Heart left ventricle (tissue), 16 donors: ENCODE results near the gene KRTAP10-5. TPM values are rescaled to one million over a fixed set of nuclear protein-coding genes. Genes with fewer than 3 reads are reported as not detected.

Source experiments
- ATAC-seq, 4 donors: fragments of 200-7000 bp; cut with Tn5 transposase; one replicate each; pipeline ENCODE4 v1.9.1; 2020 to 2022; ENCODE audit warnings: moderate library complexity in 4 of 4, mild to moderate bottlenecking in 3 of 4, moderate number of reproducible peaks in 1 of 4
- DNase-seq, 5 donors: peaks; one replicate each; pipeline ENCODE4 v3.0.0-alpha.2; 2020
- H3K27ac ChIP-seq, 12 donors: fragments of 200-600 bp; sonication (generic) in 4 of 12; one replicate each; pipeline versions ENCODE4 v1.5.0 to v1.8.0; 2016 to 2022; ENCODE audit warnings: mild to moderate bottlenecking in 2 of 12
- H3K27me3 ChIP-seq, 9 donors: fragments of 200-600 bp; sonication (generic) in 2 of 9; one replicate each; pipeline versions ENCODE4 v1.5.1 to v1.8.0; 2016 to 2022; ENCODE audit warnings: mild to moderate bottlenecking in 3 of 9
- H3K36me3 ChIP-seq, 9 donors: fragments of 200-600 bp; sonication (generic) in 2 of 9; one replicate each; pipeline versions ENCODE4 v1.5.0 to v1.8.0; 2018 to 2022; ENCODE audit warnings: mild to moderate bottlenecking in 2 of 9
- H3K4me1 ChIP-seq, 12 donors: fragments of 200-600 bp; sonication (generic) in 4 of 12; one replicate each; pipeline versions ENCODE4 v1.5.0 to v1.8.0; 2016 to 2022; ENCODE audit warnings: mild to moderate bottlenecking in 3 of 12
- H3K4me3 ChIP-seq, 12 donors: fragments of 200-600 bp; sonication (generic) in 4 of 12; one replicate each; pipeline versions ENCODE4 v1.5.0 to v1.8.0; 2017 to 2022; ENCODE audit warnings: mild to moderate bottlenecking in 9 of 12, moderate library complexity in 4 of 12
- H3K9me3 ChIP-seq, 12 donors: fragments of 200-600 bp; sonication (generic) in 4 of 12; one replicate each; pipeline versions ENCODE4 v1.5.0 to v1.8.0; 2016 to 2022; ENCODE audit warnings: mild to moderate bottlenecking in 1 of 12
- CTCF ChIP-seq, 12 donors: fragments of 200-600 bp; sonication (generic) in 4 of 12; IDR thresholded peaks; one replicate each; pipeline versions ENCODE4 v1.5.0 to v1.8.0; 2018 to 2022; ENCODE audit warnings: antibody characterized with exemption in 12 of 12, mild to moderate bottlenecking in 5 of 12
- POLR2A ChIP-seq, 2 donors: fragments of 450-650 bp; IDR thresholded peaks; one replicate each; pipeline ENCODE4 v1.6.1; 2017; ENCODE audit warnings: antibody characterized with exemption in 2 of 2, mild to moderate bottlenecking in 2 of 2, moderate library complexity in 2 of 2
- WGBS, 4 donors: extraction: QIAGEN DNeasy Blood & Tissue Kit in 2 of 4; methylation state at CpG; one replicate each; pipeline versions ENCODE4 v1.1.5 to v1.1.7; 2013 to 2018; 5-methylcytosine and 5-hydroxymethylcytosine counted together
- intact Hi-C, 10 donors: fragments of 100-400 bp; cut with DNase I; formaldehyde crosslinking; loops; one replicate each; pipeline versions ENCODE4 v1.11.1 to v1.14.2; 2022
- polyA plus RNA-seq, 2 donors: library from polyadenylated mRNA; stranded (reverse); fragments of 200-250 nt; gene quantifications; one replicate each; pipeline ENCODE4 v1.2.3, GENCODE V29; 2013
- total RNA-seq, 9 donors: library from RNA; depleted of rRNA in 2 of 9; stranded (reverse); fragments of >200 nt in 2 of 9; fragmentation: NEBNext Ultra II Directional in 3 of 9; extraction: Animal tissue kit (Norgen Biotek cat#: 25700) in 3 of 9; gene quantifications; one replicate each; pipeline versions ENCODE4 v1.1.0 to v1.2.4, GENCODE V29; 2016 to 2023
- donor health status: ischemic (EF 13 %, LVEDD 7.1; RV severe dilation, severe dysfunction).
- donor health status: healthy with polysubstance abuse.
- donor health status: DM: no; HTN: yes; CAD: no.
- donor health status: DM: no; HTN: no; CAD: no.
- donor health status: ischemic (EF 25% LVEDD 6.9; RV normal size, moderate dysfunction).
- donor health status: ischemic (EF 25% LVEDD 5.7; RV mildly dilated, moderate dysfunction).
- donor health status: healthy.
- donor health status: DM: yes; HTN: yes; CAD: no.
- donor health status: ischemic (EF 35%, LVEDD 5.7; RV mildly dilated, moderate dysfunction).
- donor health status: nonischemic (EF 11% LVEDD 7.7; RV severe dilation, severe dysfunction).
- donor health status: DM: yes; HTN: yes; CAD: no.
- donor health status: PGD.
- donor health status: ischemic (EF 29% LVEDD 5.4; RV normal size, mild dysfunction).
- donor health status: nonischemic (EF 23%, LVEDD 6.1; RV moderate dilation, normal function).

Gene KRTAP10-5
- total and polyA plus RNA-seq, 11 donors = not detected

- DNase-seq = no peak
- intact Hi-C loops = no loop called here
- no peaks in the 10 kb centered on the region for H3K4me1 ChIP-seq
- no peaks in the 10 kb centered on the region for H3K36me3 ChIP-seq
- 69 to 83% (median 76%) methylated on average over 12 to 14 of the region's 14 CpGs for WGBS, 4 donors
- no peak overlapping the region for H3K4me3 ChIP-seq
- H3K9me3 ChIP-seq = peaks cover 0 to 23% (median 0%) of the 10 kb centered on the region in 12 donors
- H3K27me3 ChIP-seq = peaks cover 0 to 11% (median 0%) of the 10 kb centered on the region in 9 donors
- H3K27ac ChIP-seq = no peak overlapping the region
- TF ChIP-seq POLR2A (IDR thresholded peaks at IDR 0.05) (no peak), CTCF (IDR thresholded peaks at IDR 0.05) (no peak)
- peak in 1 of 4 donors; percentile 13 for ATAC-seq
Measured at GRCh38 chr21:44539046-44539445, 41.4 kb downstream of the KRTAP10-5 start.

GRCh38 chr21:44537930-44538911 lies 42.2 kb downstream of the KRTAP10-5 start:
- Histone ChIP-seq H3K27ac (no peak overlapping the region), H3K4me1 (no peaks in the 10 kb centered on the region), H3K27me3 (peaks cover 0 to 11% (median 0%) of the 10 kb centered on the region in 9 donors), H3K9me3 (peaks cover 0 to 14% (median 0%) of the 10 kb centered on the region in 12 donors), H3K36me3 (no peaks in the 10 kb centered on the region), H3K4me3 (no peak overlapping the region)
- DNase-seq = no peak
- intact Hi-C loops = no loop called here
- ATAC-seq = no peak
- TF ChIP-seq CTCF (IDR thresholded peaks at IDR 0.05) = no peak
- no peak for TF ChIP-seq POLR2A (IDR thresholded peaks at IDR 0.05)
- 91 to 95% (median 93%) methylated on average over 28 to 33 of the region's 33 CpGs for WGBS, 4 donors

GRCh38 chr21:44535963-44536362 lies 44.4 kb downstream of the KRTAP10-5 start:
- DNase-seq (no peak), ATAC-seq (no peak)
- no peaks in the 10 kb centered on the region for H3K4me1 ChIP-seq
- no peaks in the 10 kb centered on the region for H3K9me3 ChIP-seq
- TF ChIP-seq CTCF (IDR thresholded peaks at IDR 0.05) (no peak), POLR2A (IDR thresholded peaks at IDR 0.05) (no peak)
- H3K27ac ChIP-seq = no peak overlapping the region
- no peak overlapping the region for H3K4me3 ChIP-seq
- H3K27me3 ChIP-seq = peaks cover 0 to 10% (median 0%) of the 10 kb centered on the region in 9 donors
- intact Hi-C loops = no loop called here
- H3K36me3 ChIP-seq = no peaks in the 10 kb centered on the region
- 51 to 65% (median 57%) methylated on average over 7 of the region's 7 CpGs for WGBS, 4 donors

GRCh38 chr21:44534688-44535087 lies 45.7 kb downstream of the KRTAP10-5 start:
- Histone ChIP-seq H3K4me1 (no peaks in the 10 kb centered on the region), H3K4me3 (no peak overlapping the region), H3K36me3 (no peaks in the 10 kb centered on the region), H3K27me3 (peaks cover 0 to 13% (median 0%) of the 10 kb centered on the region in 9 donors), H3K9me3 (no peaks in the 10 kb centered on the region), H3K27ac (no peak overlapping the region)
- TF ChIP-seq CTCF (IDR thresholded peaks at IDR 0.05) (no peak), POLR2A (IDR thresholded peaks at IDR 0.05) (no peak)
- no peak for DNase-seq
- no peak for ATAC-seq
- intact Hi-C loops = no loop called here
- 94 to 96% (median 95%) methylated on average over 6 of the region's 6 CpGs for WGBS, 4 donors
